Right renal pelvis (tissue), 4 donors: ENCODE data around the gene ALKAL2. TPM values are rescaled to one million over a fixed set of nuclear protein-coding genes. Genes with fewer than 3 reads are reported as not detected.

Experiments
- DNase-seq, 4 donors: peaks; one replicate each; pipeline ENCODE4 v3.0.0-alpha.2; 2013; ENCODE audit warnings: low read depth in 4 of 4, low spot score in 3 of 4, missing footprints in 1 of 4
- polyA plus RNA-seq, 4 donors: library from polyadenylated mRNA; unstranded; fragments of 120-200 nt; gene quantifications; one replicate each; pipeline ENCODE4 v1.2.1, GENCODE V29; 2013; ENCODE audit not compliant: insufficient read length in 4 of 4

Gene ALKAL2
- polyA plus RNA-seq, 4 donors: 3.8 to 6.7 (median 5.5) TPM

DNA sequence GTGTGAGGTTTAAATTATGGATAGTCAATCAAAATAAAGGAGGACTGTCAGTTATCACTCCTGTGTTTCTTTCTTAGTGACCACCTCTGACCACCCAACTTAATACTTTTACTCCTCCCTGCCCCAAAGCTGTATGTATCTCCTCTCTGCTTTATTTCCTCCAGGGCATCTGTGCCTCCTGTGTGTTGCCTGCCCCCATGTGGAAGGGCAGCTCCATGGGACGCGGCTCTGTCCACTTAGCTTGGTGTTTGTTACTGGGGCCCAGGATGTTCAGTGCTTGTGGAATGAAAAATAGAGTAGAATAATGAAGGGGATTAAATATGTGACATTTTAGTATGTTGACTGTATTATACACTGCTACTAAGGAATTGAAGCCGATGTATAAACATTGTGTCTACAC is 13.4 kb downstream of the ALKAL2 start:
- DNase-seq: no peak

DNA sequence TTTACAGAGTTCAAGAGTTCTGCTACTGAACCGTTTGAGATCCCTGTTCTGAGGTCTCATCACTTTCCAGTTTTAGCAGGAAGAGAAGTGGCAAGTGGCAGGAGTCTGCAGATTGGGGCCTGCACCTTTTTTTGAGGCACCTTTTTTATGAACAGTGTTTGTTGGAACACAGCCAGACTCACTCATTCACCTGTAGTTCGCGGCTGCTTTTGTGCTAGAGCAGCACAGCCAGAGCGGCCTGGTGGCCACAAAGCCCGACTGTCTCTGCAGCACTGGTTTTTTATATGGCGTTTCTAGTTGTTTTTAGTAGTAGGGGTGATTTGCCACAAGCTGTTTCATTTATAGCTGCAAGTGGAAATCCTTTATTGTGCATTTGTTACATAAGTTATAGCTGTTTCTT is 14.6 kb downstream of the ALKAL2 start:
- DNase-seq: no peak

DNA sequence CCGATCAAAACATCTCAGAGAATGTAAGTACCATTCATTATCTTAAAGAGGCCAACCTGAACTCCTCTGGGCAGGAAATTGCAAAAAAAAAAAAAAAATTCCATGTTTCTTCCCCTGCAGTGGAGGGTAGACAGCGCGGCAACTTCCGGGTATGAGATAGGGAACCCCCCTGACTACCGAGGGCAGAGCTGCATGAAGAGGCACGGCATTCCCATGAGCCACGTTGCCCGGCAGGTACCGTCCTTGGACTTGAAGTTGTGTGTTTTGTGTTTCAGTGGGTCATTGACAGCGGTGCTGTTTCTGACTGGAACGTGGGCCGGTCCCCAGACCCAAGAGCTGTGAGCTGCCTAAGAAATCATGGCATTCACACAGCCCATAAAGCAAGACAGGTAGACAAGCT is 16.0 kb downstream of the ALKAL2 start:
- DNase-seq: no peak

DNA sequence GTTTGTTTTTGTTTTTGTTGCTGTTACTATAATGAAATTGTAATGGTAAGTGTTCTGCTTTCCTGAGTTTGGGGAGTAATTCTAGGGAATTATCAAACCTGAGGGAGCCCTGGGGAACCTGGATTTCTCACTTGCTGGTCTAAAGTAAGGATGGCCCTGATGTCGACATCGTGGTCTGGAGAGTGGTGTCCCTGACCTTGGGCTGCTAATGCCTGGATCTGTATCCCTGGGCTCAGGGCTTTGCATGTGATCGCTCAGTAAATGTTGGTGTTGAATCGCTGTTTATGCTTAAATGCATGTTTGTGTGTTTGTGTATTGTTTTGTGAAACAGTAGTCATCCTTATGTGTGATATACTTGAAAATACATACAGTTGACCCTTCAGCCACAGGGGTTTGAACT is 17.0 kb downstream of the ALKAL2 start:
- no peak for DNase-seq

DNA sequence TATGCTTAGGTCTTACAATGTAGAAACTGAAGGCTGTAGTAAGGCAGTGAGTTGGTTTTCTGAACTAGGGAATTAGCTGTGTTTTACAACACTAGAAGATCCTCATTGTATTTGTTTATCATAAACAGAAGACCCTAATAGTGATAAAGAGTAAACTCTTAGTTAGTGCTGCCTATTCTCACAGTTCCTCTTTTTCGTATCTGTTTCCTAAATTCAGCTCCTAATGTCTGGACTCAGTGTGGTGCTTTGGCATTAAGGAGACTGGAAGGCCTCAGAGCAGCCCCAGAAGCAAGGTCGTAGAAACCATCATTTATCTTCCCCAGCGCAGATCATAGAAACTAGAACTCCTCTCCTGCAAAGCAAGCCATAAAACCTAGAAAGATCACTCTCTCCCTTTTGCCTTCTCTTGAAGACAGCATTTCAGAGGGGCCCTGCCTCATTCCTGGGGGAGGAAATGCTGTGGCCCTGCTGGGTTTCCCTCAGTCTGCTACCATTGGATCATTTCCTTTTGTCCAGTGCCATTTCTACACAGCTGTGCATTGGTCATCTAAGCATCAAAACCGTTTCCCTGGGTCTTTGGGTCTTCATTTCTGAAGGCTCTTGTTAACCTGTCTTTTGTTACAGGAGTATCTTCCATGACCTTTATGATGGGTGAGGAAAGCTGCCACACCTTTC is 18.4 kb downstream of the ALKAL2 start:
- DNase-seq: no peak

DNA sequence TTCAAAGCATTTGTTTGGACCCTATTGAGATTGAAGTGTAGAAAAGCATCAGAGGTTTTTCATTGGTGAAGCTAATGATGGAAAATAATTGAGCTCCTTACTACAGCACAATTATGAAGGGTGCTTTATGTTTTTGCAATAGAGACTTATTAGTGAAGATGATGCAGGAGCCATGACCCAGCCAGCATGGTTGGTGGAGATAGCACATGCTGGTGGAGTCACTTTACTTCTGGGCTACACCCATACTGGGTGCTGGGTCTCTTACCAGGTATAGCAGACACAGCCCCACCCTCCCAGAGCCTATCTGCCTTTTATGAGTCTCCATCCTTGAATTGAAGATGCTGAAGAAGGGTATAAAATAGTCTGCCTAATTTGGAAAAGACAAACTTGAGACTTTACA is 19.6 kb downstream of the ALKAL2 start:
- no peak for DNase-seq

DNA sequence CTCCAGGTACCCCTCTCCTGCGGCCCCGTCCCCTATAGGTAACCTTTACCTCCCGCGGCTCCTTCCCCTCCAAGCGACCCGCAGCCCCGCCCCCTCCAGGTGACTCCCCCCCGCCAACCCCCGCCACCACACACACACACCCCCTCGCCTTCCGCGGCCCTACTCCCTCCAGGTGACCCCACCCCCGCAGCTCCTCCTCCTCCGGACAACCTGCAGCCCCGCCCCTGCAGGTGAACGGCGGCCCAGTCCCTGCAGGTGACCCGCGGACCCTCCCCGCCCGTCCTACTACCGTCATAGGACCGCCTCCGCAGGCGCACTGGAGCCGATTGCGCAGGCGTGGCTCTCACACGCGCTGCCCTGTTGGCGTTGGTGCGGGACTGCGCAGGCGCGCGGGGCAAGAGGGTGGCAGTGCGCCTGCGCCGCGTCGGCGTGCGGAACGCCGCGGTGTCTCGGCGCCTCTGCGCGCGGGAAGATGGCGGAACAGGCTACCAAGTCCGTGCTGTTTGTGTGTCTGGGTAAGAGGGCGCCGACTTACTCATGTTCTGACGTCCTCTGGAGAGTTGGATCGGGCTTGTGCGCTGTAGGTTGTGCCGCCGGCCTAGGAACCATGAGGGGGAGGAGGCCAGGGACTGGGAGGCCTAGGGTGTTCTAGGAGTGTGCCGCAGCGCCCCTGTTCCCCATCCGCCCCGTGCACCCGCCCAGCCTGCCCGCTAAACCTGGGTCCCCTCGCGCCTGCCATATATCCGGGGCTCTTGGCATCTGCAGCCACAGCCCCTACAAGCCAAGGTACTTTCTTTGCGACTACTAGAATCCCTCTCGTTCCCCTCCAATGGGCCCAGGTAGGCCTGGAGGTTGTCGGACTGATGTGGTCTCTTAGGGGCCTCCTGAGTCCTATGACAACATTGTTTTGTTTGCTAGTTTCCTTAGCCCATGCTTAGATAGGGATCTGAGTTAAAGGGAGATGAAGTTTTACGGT is 23.1 kb downstream of the ALKAL2 start, which contains the start of gene ACP1:
TSS of gene ACP1 (plus strand) at position 455 of the 976 bp plus-strand sequence. CDS start at position 473, 18 bp downstream.
- peak; percentile 88 to 98 (median 92) for DNase-seq

DNA sequence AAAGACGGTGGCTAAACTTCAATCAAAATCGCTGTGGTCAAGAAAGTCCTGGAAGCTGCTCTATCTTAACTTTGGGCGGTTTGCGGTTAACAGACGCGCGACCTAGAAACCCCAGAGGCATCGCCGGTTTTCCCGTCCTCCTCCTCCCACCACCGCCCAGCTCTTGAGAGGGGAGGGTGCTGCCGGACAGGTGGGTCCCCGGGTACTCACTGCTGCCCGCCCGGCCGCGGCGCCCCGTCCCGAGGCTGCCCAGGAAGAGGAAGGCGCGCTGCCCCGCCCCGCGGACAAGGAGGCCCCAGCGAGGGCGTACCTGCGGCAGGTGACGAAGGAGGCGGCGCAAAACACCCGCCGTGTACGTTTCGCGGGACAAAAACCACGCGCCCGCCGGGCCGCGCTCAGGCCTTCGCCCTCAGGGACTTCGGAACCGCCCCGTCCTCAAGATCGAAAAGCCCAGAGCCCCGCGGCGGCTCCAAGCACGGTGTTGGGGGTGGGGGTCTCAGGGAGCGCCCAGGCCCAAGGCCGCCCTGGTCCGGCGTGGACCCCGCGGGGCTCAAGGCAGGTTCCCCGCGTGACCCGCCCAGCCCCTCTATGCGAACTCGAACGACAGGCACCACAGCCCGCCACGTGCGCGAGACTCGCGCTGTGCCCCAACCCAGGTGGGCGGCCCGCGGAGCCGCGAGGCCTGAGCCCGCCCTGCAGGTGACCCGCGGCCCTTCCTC is 24.0 kb downstream of the ALKAL2 start, which contains the start of gene SH3YL1:
TSS of gene SH3YL1 (minus strand) at position 259 of the 719 bp plus-strand sequence. CDS start at position 211, 48 bp downstream.
- DNase-seq: no peak

DNA sequence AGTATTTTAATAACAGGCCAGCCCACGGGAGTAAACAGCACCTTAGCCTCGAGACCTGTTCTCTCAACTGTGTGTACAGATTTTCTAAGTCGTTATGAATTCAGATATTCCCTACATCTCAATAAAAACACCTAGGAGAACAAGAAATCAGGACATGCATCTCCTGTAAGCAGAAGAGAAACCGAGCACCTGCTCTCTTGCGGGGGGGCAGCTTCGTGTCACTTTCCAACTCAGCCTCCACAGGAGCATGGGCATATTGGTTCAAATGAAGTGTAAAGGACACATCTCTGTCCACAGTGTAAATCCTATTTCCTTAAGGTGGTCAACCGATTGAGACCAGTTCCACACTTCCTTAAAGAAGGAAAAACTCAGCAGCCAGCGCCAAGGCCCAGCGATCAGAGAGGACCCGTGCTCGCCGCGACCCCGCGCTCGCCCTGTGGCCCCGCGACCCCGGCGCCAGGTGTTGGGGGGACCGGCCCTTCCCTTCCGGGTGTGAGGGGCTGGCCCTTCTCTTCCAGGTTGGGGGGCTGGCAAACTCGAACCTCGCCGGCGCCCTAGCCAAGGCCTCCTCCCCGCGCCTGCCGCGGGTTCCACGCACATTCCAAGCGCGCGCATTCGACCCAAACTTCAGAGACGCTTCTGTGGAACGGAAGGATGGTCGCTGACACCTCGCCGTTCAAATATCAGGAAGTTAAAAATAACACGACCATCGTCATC is 24.7 kb downstream of the ALKAL2 start:
- no peak for DNase-seq

DNA sequence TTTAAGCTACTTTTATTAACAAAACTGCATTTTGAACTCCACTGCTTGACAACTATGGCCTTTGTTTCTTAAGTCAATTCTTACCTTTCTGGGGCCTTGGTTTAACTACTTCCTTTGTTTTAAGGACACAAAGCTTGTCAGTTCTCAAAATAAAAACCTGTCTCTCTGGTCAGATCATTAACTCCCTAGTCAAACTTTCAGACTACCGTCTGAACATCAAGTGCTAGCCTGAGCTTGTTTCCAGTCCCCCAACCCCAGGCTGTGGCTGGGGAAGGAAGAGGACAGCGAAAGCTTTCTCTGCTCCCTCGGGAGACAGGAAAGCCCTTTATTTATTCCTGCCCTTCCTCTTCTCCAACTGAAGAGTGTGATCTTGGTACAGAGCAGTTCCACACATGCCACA is 25.8 kb downstream of the ALKAL2 start:
- DNase-seq: no peak

DNA sequence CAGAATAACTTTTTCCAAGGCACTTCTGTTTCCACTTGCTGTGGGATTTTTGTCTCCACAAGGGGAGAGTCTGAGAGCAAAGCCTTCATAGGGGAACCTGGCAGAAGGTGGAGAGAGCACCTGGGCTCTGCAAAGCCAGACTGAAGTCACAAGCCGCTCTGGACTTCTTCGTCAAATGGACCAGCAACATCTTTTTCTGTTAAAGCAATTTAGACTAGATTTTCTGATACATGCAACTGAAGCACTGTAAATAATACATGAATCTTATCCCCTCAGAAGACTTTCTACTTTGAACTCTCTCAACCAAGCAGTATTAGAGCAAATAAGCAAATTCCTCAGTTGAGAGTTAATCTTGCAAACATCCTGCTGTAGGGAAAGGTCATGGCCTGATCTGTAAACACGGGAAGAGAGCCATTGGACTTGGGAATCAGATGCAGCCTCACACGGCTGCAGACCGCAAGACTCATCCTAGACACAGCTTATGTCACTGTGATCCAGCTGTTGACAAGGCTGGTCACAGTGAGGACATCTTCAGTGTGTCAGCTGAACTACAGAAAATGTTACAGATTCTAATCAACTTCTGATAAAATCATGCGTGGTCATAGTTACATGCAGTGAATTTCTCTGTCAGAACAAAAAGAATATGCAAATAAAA is 27.3 kb downstream of the ALKAL2 start:
- DNase-seq: no peak

DNA sequence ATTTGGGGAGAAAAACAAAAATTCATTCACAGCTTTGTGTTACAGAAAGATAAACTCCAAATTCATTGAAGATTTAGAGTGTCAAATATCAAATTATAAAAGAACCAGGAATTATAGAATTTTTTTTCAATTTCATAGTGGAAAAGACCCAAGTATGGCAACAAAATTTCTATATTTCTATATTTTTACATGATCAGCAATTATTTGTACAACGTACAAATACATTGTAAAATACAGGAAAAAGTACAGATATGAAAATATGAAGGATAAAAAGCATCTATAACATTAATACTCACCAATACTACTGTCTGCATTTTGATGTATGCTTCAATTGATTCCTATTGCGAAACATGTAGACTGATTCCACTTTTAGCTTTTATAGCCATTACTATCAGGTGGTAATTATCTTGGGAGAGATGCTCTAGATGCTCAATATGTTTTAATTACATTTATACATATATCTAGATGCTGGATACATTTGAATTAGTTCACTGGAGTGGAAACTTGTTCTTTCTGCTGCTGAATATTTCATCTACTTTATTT is 28.0 kb downstream of the ALKAL2 start:
- DNase-seq: no peak

DNA sequence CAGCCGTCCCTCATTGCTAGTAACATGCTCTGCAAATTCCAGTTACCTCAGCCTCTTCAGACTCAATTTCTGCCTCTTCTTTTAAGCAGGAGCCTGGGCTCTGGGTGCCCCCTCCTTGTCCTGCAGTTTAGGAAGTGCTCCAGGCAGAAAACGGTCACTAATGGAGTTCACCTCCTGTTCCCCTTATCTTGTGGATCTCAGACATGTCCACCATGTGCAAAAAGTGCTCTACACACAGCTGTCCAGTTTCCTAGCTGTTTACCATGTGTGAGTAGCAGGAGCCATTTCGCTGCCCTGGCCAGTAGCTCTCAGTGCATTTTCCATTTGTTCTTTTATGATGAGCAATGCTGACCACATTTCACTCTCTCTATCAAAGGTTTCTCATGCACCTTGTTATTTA is 29.0 kb downstream of the ALKAL2 start:
- no peak for DNase-seq

DNA sequence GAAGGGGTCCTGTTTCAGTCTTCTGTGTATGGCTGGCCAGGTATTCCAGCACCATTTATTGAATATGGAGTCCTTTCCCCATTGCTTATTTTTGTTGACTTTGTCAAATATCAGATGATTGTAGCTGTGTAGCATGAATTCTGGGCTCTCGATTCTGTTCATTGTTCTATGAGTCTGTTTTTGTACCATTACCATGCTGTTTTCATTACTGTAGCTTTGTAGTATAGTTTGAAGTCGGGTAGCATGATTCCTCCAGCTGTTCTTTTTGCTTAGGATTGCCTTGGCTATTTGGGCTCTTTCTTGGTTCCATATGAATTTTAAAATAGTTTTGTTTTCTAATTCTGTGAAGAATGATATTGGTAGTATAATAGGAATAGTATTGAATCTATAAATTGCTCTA is 30.0 kb downstream of the ALKAL2 start:
- no peak for DNase-seq

DNA sequence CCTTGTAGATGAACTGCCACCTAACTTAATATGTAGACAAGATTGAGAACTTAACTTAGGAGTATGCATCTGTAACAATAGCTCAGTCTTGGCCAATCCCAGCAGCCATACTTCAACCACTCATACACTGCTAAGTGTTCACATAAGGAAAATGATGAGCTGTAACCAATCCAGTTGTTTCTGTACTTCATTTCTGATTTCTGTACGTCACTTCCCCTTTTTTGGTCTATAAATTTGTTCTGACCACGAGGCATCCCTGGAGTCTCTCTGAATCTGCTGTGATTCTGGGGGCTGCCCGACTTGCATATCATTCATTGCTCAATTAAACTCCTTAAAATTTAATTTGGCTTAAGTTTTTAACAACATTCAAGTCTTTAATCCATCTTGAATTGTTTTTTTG is 30.5 kb downstream of the ALKAL2 start:
- no peak for DNase-seq

DNA sequence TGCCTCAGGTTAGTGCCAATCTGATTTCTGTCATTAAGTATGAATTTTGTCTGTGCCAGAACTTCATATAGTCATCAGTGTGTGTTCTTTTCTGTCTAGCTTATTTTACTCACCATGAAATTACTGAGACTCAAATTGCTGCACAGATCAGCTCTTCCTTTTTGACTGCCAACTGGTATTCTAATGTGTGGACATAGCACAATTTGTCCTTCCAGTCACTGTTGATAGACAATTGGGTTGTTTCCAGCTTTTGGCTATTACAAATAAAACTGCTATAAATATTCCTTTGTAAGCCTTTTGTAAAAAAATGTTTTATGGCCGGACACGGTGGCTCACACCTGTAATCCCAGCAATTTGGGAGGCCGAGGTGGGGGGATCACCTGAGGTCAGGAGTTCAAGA is 31.8 kb downstream of the ALKAL2 start:
- DNase-seq: no peak

DNA sequence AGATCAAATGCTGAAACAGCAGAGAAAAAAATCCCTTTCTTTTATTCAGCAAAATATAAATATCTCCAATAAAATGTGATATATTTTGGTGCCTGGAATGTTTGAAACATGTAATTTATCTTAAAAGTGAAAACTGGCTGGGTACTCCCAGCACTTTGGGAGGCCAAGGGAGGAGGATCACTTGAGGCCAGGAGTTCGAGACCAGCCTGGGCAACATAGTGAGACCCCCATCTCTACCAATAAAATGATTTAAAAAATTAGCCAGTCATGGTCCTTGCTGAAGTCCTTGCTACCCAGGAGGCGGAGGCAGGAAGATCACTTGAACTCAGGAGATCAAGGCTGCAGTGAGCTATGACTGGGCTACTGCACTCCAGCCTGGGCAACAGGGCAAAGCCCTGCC is 32.7 kb downstream of the ALKAL2 start:
- DNase-seq: no peak

DNA sequence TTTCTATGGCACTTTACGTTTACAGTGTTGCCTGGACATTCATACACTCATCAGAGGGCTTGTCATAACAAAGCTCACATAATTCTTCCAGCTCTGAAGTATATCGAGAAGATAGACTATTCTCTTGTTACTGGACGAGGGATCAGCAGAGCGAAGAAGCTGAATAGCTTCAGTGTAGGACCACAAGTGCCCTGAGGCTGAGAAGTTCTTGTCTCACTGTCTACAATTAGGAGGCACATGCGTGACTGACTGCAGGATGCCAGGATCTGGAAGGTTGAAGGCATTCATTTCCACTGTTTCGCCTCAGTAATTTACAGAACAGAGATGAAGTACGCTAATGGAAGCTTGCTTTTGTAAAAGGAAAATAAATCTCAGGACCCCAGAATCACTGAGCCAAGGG is 33.6 kb downstream of the ALKAL2 start:
- no peak for DNase-seq

DNA sequence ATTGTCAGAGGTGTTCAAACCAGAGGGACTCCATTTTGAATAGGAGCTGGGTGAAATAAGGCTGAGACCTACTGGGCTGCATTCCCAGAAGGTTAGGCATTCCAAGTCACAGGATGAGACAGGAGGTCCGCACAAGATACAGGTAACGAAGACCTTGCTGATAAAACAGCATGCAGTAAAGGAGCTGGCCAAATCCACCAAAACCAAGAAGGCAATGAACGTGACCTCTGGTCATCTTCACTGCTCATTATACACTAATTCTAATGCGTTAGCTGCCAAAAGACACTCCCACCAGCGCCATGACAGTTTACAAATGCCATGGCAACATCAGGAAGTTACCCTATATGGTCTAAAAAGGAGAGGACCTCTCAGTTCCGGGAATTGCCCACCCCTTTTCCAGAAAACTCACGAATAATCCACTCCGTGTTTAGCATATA is 34.7 kb downstream of the ALKAL2 start:
- no peak for DNase-seq
